RWPE1 (cell line): ENCODE measurements around the gene ALDH1L1.

Experiments
- CTCF ChIA-PET: fragments of 350-600 bp; sonication (Branson Sonifier 250); formaldehyde crosslinking; extraction: SDS; loops from one replicate; lab custom pipeline; 2021; lab: Yijun Ruan, JAX
- POLR2A ChIA-PET: fragments of 400-600 bp; formaldehyde crosslinking; extraction: SDS; loops from one replicate; lab custom pipeline; 2020; ENCODE audit warnings: antibody characterized with exemption; ENCODE audit not compliant: low non-redundant PET; lab: Yijun Ruan, JAX
- DNase-seq: peaks from one replicate; pipeline ENCODE4 v3.0.0; 2012; ENCODE audit warnings: low spot score
- H3K27ac ChIP-seq: fragments of 450-650 bp; 2 replicates; pipeline ENCODE4 v1.5.1; 2017
- TF ChIP-seq, protein P1 (sequence below): fragments of 450-650 bp; conservative IDR thresholded peaks from 2 replicates; pipeline ENCODE4 v1.5.1; 2017; ENCODE audit warnings: low read depth, mild to moderate bottlenecking

Gene ALDH1L1

DNA sequence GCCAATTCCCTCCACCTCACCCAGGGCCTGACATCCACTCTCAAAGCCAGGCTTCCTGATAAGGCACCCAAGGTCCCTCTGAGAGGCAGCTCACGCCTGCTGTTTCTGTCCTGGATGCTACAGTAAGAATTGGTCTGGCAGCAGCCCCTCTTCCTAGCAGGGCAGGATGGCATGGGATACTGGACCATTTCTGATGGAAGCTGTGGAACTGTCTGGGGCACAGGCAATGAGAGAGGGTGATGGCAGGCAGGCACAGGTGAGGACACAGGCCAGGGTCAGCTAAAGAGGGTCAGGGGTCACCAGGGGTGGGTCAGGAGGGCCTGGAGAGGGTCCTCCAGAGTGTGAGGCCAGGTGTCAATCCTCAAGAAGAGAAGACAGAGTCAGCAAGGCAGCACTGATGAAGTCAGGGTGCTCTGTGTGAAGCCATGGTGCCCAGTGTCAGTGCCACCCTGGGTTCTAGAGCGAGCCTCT lies 54.6 kb downstream of the ALDH1L1 start:
- TF ChIP-seq, protein P1, sequence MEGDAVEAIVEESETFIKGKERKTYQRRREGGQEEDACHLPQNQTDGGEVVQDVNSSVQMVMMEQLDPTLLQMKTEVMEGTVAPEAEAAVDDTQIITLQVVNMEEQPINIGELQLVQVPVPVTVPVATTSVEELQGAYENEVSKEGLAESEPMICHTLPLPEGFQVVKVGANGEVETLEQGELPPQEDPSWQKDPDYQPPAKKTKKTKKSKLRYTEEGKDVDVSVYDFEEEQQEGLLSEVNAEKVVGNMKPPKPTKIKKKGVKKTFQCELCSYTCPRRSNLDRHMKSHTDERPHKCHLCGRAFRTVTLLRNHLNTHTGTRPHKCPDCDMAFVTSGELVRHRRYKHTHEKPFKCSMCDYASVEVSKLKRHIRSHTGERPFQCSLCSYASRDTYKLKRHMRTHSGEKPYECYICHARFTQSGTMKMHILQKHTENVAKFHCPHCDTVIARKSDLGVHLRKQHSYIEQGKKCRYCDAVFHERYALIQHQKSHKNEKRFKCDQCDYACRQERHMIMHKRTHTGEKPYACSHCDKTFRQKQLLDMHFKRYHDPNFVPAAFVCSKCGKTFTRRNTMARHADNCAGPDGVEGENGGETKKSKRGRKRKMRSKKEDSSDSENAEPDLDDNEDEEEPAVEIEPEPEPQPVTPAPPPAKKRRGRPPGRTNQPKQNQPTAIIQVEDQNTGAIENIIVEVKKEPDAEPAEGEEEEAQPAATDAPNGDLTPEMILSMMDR, result no peak
- DNase-seq, result no peak
- CTCF ChIA-PET, result interaction anchor here (2.2 kb wide), 1 partner anchor 8 kb away, joined by 8 read pairs; no protein-coding TSS in a partner anchor
- POLR2A ChIA-PET, result no interaction called here
- H3K27ac ChIP-seq, result no peak overlapping the region

DNA sequence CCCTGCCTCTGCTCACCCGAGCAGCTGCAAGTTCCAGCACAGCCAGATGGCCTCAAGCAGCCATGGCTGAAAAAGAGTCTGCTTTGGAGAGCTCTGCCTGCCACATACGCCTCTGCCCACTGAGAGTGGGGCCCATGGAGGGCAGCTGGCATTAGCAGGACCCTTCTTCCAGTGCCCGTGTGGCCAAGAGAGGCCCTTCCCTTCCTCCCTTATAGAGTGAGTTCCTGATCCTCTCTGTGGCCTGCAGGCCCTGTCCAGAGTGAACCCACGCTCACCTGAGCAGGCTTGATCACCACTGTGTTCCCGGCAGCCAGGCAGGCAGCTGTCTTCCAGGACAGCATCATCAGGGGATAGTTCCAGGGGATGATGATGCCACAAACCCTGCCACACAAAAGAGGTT lies 55.0 kb downstream of the ALDH1L1 start:
- ChIA-PET CTCF (interaction anchor here (2.2 kb wide), 1 partner anchor 9 kb away, joined by 8 read pairs; no protein-coding TSS in a partner anchor), POLR2A (no interaction called here)
- no peak overlapping the region for H3K27ac ChIP-seq
- TF ChIP-seq, protein P1, result no peak
- DNase-seq, result no peak

DNA sequence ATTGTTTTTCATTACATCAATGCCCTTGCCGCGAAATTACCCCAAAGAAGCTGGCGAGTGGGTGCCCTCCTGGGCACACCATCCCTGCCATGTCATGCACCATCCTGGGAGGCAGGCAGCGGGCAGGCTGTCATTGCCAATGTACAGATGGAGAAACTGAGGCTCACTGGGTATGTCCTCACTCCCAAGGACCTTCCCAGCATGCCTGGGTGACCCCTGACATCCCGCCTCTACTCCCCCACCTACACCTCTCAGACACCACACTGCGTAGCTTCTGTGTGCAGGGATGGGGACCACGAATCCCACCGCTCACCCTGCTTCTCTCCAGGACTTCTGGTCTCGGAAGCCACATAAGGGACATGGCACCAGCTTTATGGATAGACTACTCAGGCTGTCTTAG lies 55.5 kb downstream of the ALDH1L1 start:
- DNase-seq, result no peak
- no peak overlapping the region for H3K27ac ChIP-seq
- POLR2A ChIA-PET, result no interaction called here

DNA sequence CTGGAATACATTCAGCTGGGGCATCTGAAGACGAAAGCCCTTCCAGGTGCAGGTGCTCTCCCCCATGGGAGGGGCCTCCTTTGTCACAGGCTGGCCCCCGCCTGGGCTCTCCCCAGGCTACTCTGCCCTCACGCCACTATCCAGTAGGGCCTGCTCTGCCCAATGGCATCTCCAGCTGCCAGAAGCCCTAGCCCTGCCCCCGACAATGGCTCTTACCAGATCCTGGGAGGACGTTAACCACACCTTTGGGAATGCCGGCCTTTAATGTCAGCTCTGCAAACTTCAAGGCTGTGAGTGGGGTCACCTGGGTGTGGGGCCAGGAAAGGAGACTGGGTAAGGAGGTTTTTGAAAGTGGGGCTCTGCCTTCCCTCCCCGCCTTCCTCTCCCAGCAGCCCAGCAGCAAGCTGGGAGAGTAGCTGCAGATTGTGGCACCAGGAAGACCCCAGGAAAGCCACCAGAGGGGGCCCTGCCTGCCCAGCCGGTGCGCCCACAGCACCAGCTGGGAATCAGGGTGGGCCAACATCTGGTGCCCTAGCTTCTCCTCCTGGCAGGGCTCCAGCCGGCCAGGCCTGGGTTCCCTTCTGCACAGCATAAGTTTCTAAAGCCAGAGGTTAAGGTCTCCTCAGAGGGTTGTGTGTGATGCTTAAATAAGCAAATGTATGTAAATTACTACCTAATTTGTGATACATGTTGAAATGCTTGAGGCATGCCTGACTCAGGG lies 56.1 kb downstream of the ALDH1L1 start:
- TF ChIP-seq, protein P1, result no peak
- ChIA-PET CTCF (interaction anchor here (0.5 to 2.2 kb wide), 2 partner anchors 9 to 10 kb away, joined by 3 to 8 read pairs; no protein-coding TSS in a partner anchor), POLR2A (no interaction called here)
- no peak for DNase-seq
- no peak overlapping the region for H3K27ac ChIP-seq

More for the DNA sequence above, 55.5 kb downstream of the ALDH1L1 start:
- TF ChIP-seq, protein P1, result no peak
- CTCF ChIA-PET, result interaction anchor here (2.2 kb wide), 1 partner anchor 9 kb away, joined by 8 read pairs; no protein-coding TSS in a partner anchor

DNA sequence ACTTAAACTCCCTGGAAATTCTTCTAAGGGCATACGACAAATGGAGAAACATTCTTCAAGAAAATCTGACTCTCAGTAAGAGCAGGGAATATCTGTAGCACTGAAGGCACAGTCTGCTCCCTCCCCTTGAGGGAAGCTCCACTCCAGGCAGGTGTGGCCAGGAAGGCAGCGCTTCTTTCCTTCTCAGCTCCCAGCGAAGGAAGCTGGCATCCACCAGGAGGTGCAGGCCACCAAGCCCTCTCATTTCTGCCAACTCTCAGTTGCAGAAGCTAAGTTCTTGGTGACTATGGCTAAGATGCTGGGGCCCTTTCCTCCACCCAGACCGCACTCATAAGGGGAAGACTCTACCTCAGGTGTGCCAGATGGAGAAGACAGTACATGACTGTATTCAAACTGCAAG lies 58.8 kb downstream of the ALDH1L1 start:
- no peak overlapping the region for H3K27ac ChIP-seq
- DNase-seq, result no peak
- TF ChIP-seq, protein P1, result no peak
- ChIA-PET CTCF (no interaction called here), POLR2A (no interaction called here)

DNA sequence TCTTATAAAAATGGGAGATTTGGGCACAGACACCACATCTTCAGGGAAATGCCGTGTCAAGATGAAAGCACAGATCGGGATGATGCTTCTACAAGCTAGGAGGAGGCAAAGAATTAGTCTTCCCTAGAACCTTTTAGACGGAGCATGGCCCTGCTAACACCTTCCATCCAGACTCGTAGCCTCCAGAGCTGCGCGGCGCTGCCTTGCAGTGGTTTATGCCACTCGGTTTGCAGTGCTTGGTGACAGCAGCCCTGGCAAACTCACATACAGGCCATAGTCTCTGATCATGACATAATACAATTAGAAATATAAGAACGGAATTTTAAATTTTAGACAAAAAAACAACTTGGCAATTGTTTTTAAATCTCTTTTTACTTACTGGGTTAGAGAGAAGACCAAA lies 59.3 kb downstream of the ALDH1L1 start:
- DNase-seq, result no peak
- ChIA-PET POLR2A (no interaction called here), CTCF (no interaction called here)
- H3K27ac ChIP-seq, result no peak overlapping the region
- TF ChIP-seq, protein P1, result no peak
